NCI-H748 (cell line): Measurements from ENCODE around the gene CDKN2B-AS1.

Source experiments
- DNase-seq: peaks from one replicate; lab custom pipeline; 2025; ENCODE audit not compliant: unreplicated experiment; lab: John Stamatoyannopoulos, UW

CDKN2B-AS1 gene

DNA sequence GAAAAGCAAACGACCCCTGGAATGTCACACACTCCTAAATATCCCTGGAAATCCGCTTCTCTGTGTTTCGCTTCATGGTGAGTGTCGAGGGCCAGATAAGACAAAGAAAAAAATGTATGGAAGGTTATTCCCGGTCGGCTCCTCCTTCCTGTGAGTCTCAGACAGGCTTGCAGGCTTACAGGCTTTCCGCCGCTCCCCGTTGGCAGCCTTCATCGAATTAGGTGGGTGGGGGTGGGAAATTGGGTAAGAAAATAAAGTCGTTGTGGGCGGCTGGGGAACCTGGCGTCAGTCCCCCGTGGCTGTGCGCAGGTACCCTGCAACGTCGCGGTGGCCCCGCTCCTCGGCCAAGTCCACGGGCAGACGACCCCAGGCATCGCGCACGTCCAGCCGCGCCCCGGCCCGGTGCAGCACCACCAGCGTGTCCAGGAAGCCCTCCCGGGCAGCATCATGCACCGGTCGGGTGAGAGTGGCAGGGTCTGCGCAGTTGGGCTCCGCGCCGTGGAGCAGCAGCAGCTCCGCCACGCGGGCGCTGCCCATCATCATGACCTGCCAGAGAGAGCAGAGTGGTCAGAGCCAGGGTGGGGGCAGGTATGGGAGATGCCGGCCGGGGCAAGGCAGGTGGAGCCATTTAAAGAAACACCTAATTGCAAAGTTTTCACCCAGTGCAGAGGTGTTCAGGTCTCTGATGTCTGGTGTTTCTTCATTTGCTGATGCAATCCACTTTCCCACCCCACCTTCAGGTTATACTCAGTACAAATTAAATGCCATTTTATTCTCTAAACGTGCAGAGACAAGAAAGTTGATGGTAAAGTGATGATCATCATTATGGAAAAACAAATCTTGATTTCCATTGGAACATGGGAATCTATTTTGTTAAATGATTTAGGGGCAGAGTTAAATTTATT, 11.4 kb downstream of the CDKN2B-AS1 start:
- no peak for DNase-seq

GRCh38 chr9:22008384-22008716, 13.8 kb downstream of the CDKN2B-AS1 start:
- no peak for DNase-seq

- DNase-seq = peak; percentile 96
Observed at GRCh38 chr9:22008717-22009505, 14.3 kb downstream of the CDKN2B-AS1 start, which contains the start of gene CDKN2B. CDKN2B (minus strand) TSS chr9:22009305; CDS start chr9:22008953, 352 bp downstream.

GRCh38 chr9:22009506-22009867, 14.9 kb downstream of the CDKN2B-AS1 start:
- no peak for DNase-seq

DNA sequence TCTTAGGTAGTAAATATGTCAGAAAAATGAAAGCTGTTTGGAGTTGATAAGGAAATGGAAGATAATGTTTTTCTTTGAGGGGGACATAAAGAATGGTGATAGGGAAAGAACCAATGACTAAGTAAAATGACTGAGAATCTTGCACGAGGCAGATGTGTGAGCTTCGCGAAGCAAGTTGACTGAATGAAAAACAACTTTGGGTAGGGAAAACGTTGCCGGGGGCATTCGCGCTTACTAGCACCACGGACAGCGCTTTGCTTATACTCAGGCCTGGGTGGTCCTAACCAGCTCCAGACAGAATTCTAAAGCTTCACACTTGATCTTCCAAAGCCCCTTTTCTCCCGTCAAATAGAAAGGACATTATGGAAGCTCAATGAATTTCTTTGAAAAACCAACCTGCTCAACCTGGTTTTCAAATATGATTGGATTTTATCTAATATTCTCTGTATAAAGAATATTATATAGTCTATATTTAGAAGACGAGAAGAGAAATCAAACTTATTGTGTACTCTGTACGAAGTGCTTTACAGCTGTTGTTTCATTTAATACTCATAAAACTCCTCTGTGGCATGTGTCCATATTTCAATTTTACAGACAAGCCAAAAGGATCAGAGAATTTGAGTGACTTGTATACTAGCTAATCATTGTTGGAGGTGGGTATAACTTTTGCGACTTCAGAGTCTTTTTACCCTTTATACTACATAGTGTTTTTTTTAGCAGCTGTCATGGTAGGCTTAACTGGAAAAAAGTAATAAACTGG, 16.5 kb downstream of the CDKN2B-AS1 start:
- no peak for DNase-seq

DNA sequence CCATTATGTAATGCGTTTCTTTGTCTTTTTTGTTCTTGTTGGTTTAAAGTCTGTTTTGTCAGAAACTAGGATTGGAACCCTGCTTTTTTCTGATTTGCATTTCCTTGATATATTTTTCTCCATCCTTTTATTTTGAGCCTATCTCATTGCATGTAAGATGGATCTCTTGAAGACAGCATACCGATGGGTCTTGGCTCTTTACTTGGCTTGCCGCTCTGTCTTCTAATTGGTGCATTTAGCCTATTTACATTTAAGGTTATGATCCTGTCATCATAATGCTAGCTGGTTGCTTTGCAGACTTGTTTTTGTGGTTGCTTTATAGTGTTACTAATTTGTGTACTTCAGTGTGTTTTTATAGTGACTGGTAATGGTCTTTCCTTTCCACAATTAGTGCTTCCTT, 27.8 kb downstream of the CDKN2B-AS1 start:
- DNase-seq = no peak

GRCh38 chr9:22026696-22027095, 32.1 kb downstream of the CDKN2B-AS1 start:
- DNase-seq = no peak

GRCh38 chr9:22028394-22028793, 33.8 kb downstream of the CDKN2B-AS1 start:
- no peak for DNase-seq

DNA sequence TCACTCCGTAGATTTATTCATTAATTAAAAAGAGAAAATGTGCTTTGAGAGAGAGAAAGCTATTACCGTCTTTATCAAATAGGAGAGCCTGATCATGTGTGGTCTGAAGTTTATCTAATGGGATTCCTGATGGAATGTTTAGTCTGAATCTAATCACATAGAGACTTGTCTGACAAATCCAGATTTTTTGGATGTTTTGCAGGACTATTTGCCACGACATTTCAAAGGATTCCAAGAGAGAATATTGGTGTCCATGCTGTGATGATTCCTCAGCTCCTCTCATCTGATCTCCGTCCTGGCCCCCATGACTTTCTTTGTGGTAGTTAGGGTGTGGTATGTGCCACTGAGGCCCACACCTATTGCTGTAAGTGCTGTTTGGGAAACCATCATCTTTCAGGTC, 34.6 kb downstream of the CDKN2B-AS1 start:
- no peak for DNase-seq

- no peak for DNase-seq
Observed at GRCh38 chr9:22030101-22030598, 35.6 kb downstream of the CDKN2B-AS1 start.

GRCh38 chr9:22031655-22032411, 37.2 kb downstream of the CDKN2B-AS1 start:
- no peak for DNase-seq

GRCh38 chr9:22033012-22033630, 38.5 kb downstream of the CDKN2B-AS1 start:
- no peak for DNase-seq

DNA sequence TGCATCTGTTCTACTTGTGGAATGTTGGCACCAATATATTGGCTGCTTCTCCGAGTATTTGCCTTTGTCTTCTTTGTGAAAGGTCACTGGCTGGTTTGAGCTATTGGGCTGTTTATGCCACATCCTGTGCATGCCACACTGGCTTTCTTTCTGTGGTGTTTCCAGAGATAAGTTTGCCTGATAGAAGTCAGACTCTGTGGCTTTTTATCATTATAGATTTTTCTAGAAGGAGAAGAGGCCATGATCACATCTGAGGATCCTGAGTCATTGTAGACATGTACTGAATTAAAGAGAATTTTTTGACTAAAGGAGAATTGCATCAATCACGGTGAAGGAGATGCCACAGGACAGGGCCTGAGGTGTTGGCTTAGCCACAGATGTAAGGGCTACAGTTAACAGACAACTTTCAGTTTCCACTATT, 41.0 kb downstream of the CDKN2B-AS1 start:
- no peak for DNase-seq

DNA sequence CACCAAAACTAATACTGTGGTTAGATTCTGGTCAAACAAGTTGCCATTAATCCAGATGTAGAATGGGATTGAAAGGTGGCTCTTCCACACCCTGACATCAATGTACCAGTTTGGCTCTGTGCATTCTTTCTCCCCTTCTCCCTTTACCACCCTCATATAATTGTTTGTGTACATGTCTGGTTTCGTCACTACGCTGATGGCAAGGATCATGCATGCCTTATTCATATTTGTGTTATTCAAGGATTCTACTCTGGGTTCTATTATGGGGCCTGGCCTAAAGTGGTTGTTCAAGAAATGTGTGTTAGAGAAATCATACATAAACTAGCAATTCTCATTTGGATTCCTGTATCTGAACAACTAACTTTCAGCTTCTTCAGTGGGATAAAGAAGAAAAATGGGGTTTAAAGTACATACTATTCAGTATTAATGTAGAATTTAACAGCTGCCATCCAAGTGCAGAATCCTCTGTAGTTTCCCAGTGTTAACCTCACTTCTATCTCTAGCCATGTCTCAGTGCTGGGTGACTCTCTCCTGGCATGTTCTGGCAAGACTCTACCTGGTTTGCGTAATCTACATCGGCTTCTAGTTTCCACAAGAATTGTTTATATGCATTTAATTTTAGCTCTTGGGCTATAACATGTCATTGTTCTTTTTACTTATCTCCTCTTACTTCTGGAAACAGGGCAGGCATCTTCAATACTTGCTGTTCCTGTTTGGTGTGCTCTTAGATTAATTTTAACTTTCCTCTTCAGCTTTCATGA, 42.5 kb downstream of the CDKN2B-AS1 start:
- DNase-seq = no peak

- peak; percentile 27 for DNase-seq
Observed at GRCh38 chr9:22037954-22038690, 43.5 kb downstream of the CDKN2B-AS1 start.

GRCh38 chr9:22039258-22039657, 44.7 kb downstream of the CDKN2B-AS1 start:
- no peak for DNase-seq

DNA sequence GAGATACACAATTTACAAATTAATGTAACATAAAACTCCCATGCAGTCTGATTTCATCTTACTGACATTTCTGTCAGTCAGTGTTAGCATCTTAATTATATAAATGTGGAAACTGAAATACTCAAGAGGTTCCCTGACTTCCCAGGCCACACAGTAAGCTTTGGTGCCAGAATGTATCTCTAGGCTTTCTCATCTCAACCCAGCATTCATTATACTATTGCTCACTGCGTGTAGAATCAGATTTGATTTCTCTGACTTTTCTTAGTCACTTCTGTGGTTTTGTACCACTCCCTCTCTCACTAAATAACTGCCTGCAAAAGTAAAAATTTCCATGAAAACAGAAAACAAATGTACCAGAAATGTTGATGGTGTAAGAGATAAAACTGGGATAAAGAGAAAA, 46.2 kb downstream of the CDKN2B-AS1 start:
- DNase-seq = no peak

GRCh38 chr9:22041344-22041743, 46.8 kb downstream of the CDKN2B-AS1 start:
- DNase-seq = no peak

DNA sequence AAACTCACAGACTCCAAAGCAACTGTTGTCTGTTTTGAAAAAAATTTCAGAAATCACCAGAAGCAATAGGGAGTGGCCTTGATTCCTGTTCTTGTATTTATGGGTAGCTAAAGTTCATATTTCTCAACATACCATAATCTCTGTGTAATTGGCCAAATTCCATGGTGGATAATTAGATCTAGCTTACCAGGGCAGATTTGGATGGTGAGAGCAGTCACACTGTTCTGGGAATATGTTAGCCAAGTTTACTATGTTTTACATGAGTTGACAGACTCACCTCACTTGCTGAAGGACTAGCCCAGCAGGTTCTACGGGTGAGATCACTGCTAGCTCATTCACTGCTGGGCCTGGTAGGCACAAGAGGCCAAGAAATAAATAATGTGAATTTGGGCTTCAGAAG, 47.2 kb downstream of the CDKN2B-AS1 start:
- peak; percentile 13 for DNase-seq
